ENCODE data around the gene FKBP2.

FKBP2 gene

DNA sequence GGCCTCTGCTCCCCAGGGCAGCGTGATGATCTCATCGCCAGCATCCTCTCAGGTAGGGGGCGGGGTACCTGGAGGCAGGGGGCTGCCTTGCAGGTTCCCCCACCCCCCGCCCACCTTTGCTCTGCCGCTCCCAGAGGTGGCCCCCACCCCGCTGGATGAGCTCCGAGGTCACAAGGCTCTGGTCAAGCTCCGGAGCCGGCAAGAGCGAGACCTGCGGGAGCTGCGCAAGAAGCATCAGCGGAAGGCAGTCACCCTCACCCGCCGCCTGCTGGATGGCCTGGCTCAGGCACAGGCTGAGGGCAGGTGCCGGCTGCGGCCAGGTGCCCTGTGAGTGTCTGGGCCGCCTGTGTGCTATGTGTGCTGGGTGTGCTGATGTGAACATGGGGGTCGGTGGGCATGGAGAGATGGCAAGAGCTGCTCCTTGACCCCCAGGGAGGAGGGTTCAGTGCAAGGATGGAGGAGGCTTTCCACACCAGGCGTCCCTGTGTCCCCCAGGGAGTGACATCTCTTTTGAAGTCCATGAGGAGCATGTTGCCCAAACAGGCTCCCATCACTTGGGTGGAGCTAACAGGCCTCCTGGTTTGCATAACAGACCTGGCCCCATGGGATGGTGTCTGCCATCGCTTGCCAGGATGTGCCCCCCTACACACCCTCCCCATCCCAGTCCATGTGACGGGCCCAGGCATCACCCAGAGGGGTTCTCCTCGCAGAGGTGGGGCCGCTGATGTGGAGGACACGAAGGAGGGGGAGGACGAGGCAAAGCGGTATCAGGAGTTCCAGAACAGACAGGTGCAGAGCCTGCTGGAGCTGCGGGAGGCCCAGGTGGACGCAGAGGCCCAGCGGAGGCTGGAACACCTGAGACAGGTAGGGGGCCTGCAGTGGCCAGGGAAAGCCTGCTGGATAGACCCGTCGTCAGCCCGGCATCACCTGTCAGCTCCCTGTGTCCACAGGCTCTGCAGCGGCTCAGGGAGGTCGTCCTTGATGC lies 24.6 kb downstream of the FKBP2 start:
- POLR2A ChIA-PET = interaction anchor here (0.6 to 7.0 kb wide), 3 partner anchors 12 to 15 kb away, joined by 3 to 52 read pairs (median 3); partner anchors contain the start of gene PLCB3
- no peak overlapping the region for H3K27ac ChIP-seq (ENCODE audit: extremely low read depth, low read depth, low read length)

DNA sequence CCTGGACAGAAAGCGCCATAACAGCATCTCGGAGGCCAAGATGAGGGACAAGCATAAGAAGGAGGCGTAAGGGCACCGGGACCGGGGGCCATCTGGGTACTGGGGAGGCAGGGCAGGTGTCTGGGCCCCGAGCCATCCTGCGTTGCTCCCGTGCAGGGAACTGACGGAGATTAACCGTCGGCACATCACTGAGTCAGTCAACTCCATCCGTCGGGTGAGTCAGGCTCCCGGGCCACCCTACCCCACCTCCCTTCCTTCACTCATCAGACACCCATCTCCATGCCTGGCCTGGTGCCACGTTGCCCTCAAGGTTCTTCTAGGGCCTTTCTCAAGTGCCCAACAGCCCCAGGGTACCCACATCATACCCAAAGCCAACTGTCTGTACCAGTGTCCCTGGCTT lies 25.4 kb downstream of the FKBP2 start:
- Histone ChIP-seq H3K4me3 (ENCODE audit: low read depth, low read length) (no peak overlapping the region), H3K9me3 (ENCODE audit: control insufficient read depth, insufficient read depth, low read depth, low read length) (no peaks in the 10 kb centered on the region), H3K4me1 (ENCODE audit: control insufficient read depth, insufficient read depth, low read length) (peaks cover 2% of the 10 kb centered on the region; the same call in 1 of the 2 replicates), H3K27ac (ENCODE audit: extremely low read depth, low read depth, low read length) (no peak overlapping the region), H3K36me3 (ENCODE audit: control insufficient read depth in 2 of 2, insufficient read depth in 1 of 2, low read length in 2 of 2) (peaks cover 0 to 52% of the 10 kb centered on the region in 2 experiments; a peak in 1 of 3 replicates)
- ChIA-PET CTCF (interaction anchor here (6.8 kb wide), 1 partner anchor 36 kb away, joined by 81 read pairs; the partner anchor contains the start of genes CATSPERZ and ESRRA), POLR2A (interaction anchor here (6.5 to 7.0 kb wide), 2 partner anchors 15 to 22 kb away, joined by 52 to 96 read pairs; partner anchors contain the start of genes FKBP2, PLCB3 and PPP1R14B)
- no peak for TF ChIP-seq ZNF214 (tag by site-specific recombination; IDR thresholded peaks at IDR 0.05; ENCODE audit: borderline replicate concordance)
- TF ChIP-seq GLIS1 (tag by site-specific recombination; IDR thresholded peaks at IDR 0.05) = no peak
- no peak for TF ChIP-seq ZNF426 (tag by site-specific recombination; IDR thresholded peaks at IDR 0.05)

More for the DNA sequence above, 24.6 kb downstream of the FKBP2 start:
- Histone ChIP-seq H3K4me1 (ENCODE audit: control insufficient read depth, insufficient read depth, low read length) (peaks cover 2% of the 10 kb centered on the region; the same call in 1 of the 2 replicates), H3K36me3 (ENCODE audit: control insufficient read depth in 2 of 2, insufficient read depth in 1 of 2, low read length in 2 of 2) (peaks cover 0 to 57% of the 10 kb centered on the region in 2 experiments; a peak in 1 of 3 replicates), H3K4me3 (ENCODE audit: low read depth, low read length) (no peak overlapping the region), H3K9me3 (ENCODE audit: control insufficient read depth, insufficient read depth, low read depth, low read length) (no peaks in the 10 kb centered on the region)
- TF ChIP-seq SP3 (tag by site-specific recombination; IDR thresholded peaks at IDR 0.05) (no peak), ZNF600 (tag by site-specific recombination; IDR thresholded peaks at IDR 0.05) (no peak; the same call in 1 of the 2 replicates), ZNF175 (tag by site-specific recombination; IDR thresholded peaks at IDR 0.05) (no peak), ZNF274 (IDR thresholded peaks at IDR 0.05; ENCODE audit: low read length) (no peak), ZNF274 (tag by site-specific recombination; IDR thresholded peaks at IDR 0.05; ENCODE audit: borderline replicate concordance) (no peak), ZNF214 (tag by site-specific recombination; IDR thresholded peaks at IDR 0.05; ENCODE audit: borderline replicate concordance) (no peak), ZNF777 (tag by site-specific recombination; IDR thresholded peaks at IDR 0.05; ENCODE audit: borderline replicate concordance) (no peak), SCRT1 (tag by site-specific recombination; IDR thresholded peaks at IDR 0.05; ENCODE audit: borderline replicate concordance) (no peak), ZBTB7A (tag by site-specific recombination; IDR thresholded peaks at IDR 0.05; ENCODE audit: low read depth) (no peak), HOXA7 (CRISPR knock-in tag; IDR thresholded peaks at IDR 0.05; ENCODE audit: borderline replicate concordance) (no peak), GLIS1 (tag by site-specific recombination; IDR thresholded peaks at IDR 0.05) (peak; percentile 34)
- TF ChIP-seq, protein P1, sequence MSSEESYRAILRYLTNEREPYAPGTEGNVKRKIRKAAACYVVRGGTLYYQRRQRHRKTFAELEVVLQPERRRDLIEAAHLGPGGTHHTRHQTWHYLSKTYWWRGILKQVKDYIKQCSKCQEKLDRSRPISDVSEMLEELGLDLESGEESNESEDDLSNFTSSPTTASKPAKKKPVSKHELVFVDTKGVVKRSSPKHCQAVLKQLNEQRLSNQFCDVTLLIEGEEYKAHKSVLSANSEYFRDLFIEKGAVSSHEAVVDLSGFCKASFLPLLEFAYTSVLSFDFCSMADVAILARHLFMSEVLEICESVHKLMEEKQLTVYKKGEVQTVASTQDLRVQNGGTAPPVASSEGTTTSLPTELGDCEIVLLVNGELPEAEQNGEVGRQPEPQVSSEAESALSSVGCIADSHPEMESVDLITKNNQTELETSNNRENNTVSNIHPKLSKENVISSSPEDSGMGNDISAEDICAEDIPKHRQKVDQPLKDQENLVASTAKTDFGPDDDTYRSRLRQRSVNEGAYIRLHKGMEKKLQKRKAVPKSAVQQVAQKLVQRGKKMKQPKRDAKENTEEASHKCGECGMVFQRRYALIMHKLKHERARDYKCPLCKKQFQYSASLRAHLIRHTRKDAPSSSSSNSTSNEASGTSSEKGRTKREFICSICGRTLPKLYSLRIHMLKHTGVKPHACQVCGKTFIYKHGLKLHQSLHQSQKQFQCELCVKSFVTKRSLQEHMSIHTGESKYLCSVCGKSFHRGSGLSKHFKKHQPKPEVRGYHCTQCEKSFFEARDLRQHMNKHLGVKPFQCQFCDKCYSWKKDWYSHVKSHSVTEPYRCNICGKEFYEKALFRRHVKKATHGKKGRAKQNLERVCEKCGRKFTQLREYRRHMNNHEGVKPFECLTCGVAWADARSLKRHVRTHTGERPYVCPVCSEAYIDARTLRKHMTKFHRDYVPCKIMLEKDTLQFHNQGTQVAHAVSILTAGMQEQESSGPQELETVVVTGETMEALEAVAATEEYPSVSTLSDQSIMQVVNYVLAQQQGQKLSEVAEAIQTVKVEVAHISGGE (tag by site-specific recombination; conservative IDR thresholded peaks at IDR 0.05; ENCODE audit: low read depth) = no peak
- TF ChIP-seq, protein P2, sequence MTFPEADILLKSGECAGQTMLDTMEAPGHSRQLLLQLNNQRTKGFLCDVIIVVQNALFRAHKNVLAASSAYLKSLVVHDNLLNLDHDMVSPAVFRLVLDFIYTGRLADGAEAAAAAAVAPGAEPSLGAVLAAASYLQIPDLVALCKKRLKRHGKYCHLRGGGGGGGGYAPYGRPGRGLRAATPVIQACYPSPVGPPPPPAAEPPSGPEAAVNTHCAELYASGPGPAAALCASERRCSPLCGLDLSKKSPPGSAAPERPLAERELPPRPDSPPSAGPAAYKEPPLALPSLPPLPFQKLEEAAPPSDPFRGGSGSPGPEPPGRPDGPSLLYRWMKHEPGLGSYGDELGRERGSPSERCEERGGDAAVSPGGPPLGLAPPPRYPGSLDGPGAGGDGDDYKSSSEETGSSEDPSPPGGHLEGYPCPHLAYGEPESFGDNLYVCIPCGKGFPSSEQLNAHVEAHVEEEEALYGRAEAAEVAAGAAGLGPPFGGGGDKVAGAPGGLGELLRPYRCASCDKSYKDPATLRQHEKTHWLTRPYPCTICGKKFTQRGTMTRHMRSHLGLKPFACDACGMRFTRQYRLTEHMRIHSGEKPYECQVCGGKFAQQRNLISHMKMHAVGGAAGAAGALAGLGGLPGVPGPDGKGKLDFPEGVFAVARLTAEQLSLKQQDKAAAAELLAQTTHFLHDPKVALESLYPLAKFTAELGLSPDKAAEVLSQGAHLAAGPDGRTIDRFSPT (tag by site-specific recombination; IDR thresholded peaks at IDR 0.05) = 0 out of 2 replicates have a peak, but pooled peaks have one; percentile 28
- TF ChIP-seq, protein P3, sequence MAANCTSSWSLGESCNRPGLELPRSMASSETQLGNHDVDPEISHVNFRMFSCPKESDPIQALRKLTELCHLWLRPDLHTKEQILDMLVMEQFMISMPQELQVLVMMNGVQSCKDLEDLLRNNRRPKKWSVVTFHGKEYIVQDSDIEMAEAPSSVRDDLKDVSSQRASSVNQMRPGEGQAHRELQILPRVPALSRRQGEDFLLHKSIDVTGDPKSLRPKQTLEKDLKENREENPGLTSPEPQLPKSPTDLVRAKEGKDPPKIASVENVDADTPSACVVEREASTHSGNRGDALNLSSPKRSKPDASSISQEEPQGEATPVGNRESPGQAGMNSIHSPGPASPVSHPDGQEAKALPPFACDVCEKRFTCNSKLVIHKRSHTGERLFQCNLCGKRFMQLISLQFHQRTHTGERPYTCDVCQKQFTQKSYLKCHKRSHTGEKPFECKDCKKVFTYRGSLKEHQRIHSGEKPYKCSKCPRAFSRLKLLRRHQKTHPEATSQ (tag by site-specific recombination; IDR thresholded peaks at IDR 0.05) = no peak
- CTCF ChIA-PET = interaction anchor here (0.6 to 1.6 kb wide), 3 partner anchors 14 to 39 kb away, joined by 3 to 11 read pairs (median 5); partner anchors contain the start of gene PLCB3
